ENCODE results near the gene PCNX1. TPM values are rescaled to one million over a fixed set of nuclear protein-coding genes. Genes with fewer than 3 reads are reported as not detected.
A peak's percentile ranks its signal among the peaks of the same experiment; 100 is the strongest.
"Not testable (repeated sequence)": the region's sequence is repeated elsewhere in the genome, so short reads cannot be mapped to it uniquely, and the experiment has no call there.

Gene PCNX1
- total RNA-seq, 6 experiments from 2014 or later: 35.1 to 49.6 (median 41.1) TPM

DNA sequence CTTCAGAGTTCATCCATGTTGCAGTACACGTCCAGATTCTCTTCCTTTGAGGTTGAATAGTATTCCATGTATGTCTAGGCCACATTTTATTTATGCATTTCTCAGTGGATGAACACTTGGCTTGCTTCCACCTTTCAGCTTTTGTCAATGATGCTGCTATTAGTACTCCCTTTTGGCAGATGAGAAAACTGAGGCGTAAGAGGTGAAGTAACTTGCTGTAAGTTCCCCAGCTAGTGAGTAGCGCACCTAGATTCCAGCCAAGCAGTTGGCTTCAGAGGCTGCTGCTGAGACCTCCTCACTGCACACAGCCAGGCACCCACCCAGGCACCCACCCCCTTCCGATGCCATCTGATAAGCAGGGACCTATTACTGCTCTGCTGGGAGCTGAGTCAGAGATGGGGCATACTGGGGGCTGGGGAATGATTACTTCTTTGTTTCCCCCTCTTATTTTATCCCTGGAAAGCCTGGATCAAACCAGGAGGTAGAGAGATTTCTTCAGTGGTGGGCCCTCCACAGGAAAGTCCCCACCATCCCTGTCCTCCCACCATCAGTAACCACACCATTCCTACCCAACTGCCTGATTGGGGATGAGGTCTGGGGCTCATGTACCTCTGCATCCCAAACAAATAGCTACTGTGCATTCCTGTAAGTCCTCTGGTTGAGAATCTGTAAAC lies 234.6 kb downstream of the PCNX1 start:
- TF ChIP-seq CTCF (IDR thresholded peaks at IDR 0.05): no peak
- peak; percentile 45 for DNase-seq
- Mint-ChIP-seq H3K4me1 (ENCODE audit: low read depth) (peaks cover 63% of the 10 kb centered on the region), H3K36me3 (ENCODE audit: low read depth) (peaks cover 4% of the 10 kb centered on the region; the same call in 1 of the 2 replicates), H3K9me3 (peaks cover 3% of the 10 kb centered on the region; the same call in 1 of the 2 replicates), H3K4me3 (peak overlapping the region; percentile 78), H3K27me3 (ENCODE audit: insufficient read depth) (no peaks in the 10 kb centered on the region; the same call in 1 of the 2 replicates), H3K27ac (peak overlapping the region; percentile 98)

DNA sequence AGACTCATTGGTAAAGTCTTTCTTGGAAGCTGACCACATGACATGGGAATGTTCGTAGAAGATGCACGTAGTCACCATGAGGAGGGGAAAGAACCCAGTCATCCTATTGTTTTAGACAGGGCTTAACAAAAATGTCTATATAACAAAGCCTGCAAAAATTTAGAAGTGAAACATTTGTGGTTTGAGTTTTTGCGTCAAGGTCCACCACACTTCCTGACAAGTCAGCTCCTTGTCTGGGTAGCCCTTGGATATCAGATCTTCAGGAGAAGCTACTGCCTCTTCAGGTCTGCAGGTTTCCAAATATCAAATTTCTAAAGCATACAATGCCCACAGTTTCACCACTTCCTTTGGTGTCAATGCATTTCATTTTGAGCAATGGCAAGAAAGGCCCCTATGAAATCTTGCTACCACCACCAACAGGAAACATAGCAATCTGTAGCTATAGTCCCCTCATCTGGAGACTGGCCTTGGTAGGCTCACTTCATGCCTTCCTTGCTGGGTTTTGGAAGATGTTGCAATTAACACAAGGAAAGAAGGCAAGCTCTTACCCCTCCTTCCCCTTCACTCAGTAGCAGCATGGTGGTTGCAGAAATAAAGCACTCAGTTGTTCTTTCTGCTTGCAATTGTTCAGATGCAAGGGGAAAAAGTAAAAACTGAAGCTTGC lies 235.2 kb downstream of the PCNX1 start:
- peak overlapping the region; percentile 78 for H3K4me3 Mint-ChIP-seq
- peak; percentile 38 for TF ChIP-seq CTCF (IDR thresholded peaks at IDR 0.05)
- peak; percentile 96 for DNase-seq
- H3K9me3 Mint-ChIP-seq: no peaks in the 10 kb centered on the region
- H3K36me3 Mint-ChIP-seq (ENCODE audit: low read depth): no peaks in the 10 kb centered on the region
- peak overlapping the region; percentile 98 for H3K27ac Mint-ChIP-seq
- peaks cover 63% of the 10 kb centered on the region for H3K4me1 Mint-ChIP-seq (ENCODE audit: low read depth)
- H3K27me3 Mint-ChIP-seq (ENCODE audit: insufficient read depth): no peaks in the 10 kb centered on the region; the same call in 1 of the 2 replicates

- Mint-ChIP-seq H3K9me3 (no peaks in the 10 kb centered on the region), H3K27ac (peak overlapping the region; percentile 98), H3K4me1 (ENCODE audit: low read depth) (peaks cover 54% of the 10 kb centered on the region), H3K4me3 (peak overlapping the region; percentile 60), H3K36me3 (ENCODE audit: low read depth) (no peaks in the 10 kb centered on the region), H3K27me3 (ENCODE audit: insufficient read depth) (no peaks in the 10 kb centered on the region; the same call in 1 of the 2 replicates)
- no peak for TF ChIP-seq CTCF (IDR thresholded peaks at IDR 0.05)
- peak; percentile 86 for DNase-seq
These were observed 236.4 kb downstream of the PCNX1 start for GRCh38 chr14:71143381-71144290.

DNA sequence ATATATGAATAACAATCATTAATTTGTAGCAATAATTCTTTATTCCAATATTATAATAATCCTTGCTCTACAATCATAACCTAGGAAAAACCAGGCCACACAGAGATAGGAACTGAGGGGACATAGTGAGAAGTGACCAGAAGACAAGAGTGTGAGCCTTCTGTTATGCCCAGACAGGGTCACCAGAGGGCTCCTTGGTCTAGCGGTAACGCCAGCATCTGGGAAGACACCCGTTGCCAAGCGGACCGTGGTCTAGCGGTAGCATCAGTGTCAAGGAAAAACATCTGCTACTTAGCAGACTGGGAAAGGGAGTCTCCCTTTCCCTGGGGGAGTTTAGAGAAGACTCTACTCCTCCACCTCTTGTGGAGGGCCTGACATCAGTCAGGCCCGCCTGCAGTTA lies 240.1 kb downstream of the PCNX1 start:
- not testable (repeated sequence) for H3K4me3 Mint-ChIP-seq; DNase-seq; H3K27ac Mint-ChIP-seq; H3K27me3 Mint-ChIP-seq (ENCODE audit: insufficient read depth)
- Mint-ChIP-seq H3K9me3 (peaks cover 33% of the 10 kb centered on the region), H3K4me1 (ENCODE audit: low read depth) (peaks cover 19% of the 10 kb centered on the region), H3K36me3 (ENCODE audit: low read depth) (peaks cover 30% of the 10 kb centered on the region)
- TF ChIP-seq CTCF (IDR thresholded peaks at IDR 0.05): peak; percentile 17; the same call in 1 of the 2 replicates

- Mint-ChIP-seq H3K4me3 (no peak overlapping the region), H3K27ac (no peak overlapping the region), H3K9me3 (peaks cover 34% of the 10 kb centered on the region), H3K27me3 (ENCODE audit: insufficient read depth) (peaks cover 1% of the 10 kb centered on the region; the same call in 1 of the 2 replicates), H3K4me1 (ENCODE audit: low read depth) (peaks cover 6% of the 10 kb centered on the region), H3K36me3 (ENCODE audit: low read depth) (peaks cover 30% of the 10 kb centered on the region)
- DNase-seq: no peak
- TF ChIP-seq CTCF (IDR thresholded peaks at IDR 0.05): no peak
These were observed 241.4 kb downstream of the PCNX1 start for GRCh38 chr14:71148627-71149026.

All from HFFc6 (cell line).